ENCODE measurements around the gene RGS9. TPM values are rescaled to one million over a fixed set of nuclear protein-coding genes. Genes with fewer than 3 reads are reported as not detected.

The RGS9 gene
- total RNA-seq, 1 experiment from 2014 or later = 6.3 TPM

DNA sequence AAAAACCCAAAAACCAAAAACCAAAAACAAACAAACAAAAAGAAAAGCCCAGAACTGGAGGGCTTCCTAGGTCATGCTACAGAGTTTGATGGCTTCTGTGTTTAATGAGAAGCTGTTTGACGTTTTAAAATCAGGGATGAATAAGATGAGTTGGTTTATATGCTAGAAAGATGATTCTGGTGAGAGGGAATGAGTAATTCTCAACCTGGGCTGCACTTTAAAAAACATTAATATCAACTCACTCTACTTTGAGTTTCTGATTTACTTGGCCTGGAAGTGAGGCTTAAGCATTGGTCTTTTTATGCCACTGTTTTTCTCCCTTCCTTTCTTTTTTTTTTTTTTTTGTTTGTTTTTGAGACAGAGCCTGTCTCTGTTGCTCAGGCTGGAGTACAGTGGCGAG, 5.1 kb downstream of the RGS9 start:
- intact Hi-C loops (cut with micrococcal nuclease; ENCODE audit: unreplicated experiment) = no loop called here
- Histone ChIP-seq H3K4me1 (peaks cover 7% of the 10 kb centered on the region), H3K36me3 (ENCODE audit: control insufficient read depth, insufficient read depth, low read length) (no peaks in the 10 kb centered on the region), H3K9me3 (no peaks in the 10 kb centered on the region), H3K27me3 (replicated peaks; ENCODE audit: control insufficient read depth, insufficient read depth, low read length) (peaks cover 2% of the 10 kb centered on the region), H3K4me3 (ENCODE audit: low read depth, low read length) (no peak overlapping the region)
- TF ChIP-seq, protein P1, sequence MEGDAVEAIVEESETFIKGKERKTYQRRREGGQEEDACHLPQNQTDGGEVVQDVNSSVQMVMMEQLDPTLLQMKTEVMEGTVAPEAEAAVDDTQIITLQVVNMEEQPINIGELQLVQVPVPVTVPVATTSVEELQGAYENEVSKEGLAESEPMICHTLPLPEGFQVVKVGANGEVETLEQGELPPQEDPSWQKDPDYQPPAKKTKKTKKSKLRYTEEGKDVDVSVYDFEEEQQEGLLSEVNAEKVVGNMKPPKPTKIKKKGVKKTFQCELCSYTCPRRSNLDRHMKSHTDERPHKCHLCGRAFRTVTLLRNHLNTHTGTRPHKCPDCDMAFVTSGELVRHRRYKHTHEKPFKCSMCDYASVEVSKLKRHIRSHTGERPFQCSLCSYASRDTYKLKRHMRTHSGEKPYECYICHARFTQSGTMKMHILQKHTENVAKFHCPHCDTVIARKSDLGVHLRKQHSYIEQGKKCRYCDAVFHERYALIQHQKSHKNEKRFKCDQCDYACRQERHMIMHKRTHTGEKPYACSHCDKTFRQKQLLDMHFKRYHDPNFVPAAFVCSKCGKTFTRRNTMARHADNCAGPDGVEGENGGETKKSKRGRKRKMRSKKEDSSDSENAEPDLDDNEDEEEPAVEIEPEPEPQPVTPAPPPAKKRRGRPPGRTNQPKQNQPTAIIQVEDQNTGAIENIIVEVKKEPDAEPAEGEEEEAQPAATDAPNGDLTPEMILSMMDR (IDR thresholded peaks at IDR 0.05; ENCODE audit: insufficient read depth in 1 of 2, low read depth in 1 of 2, low read length in 1 of 2, severe bottlenecking in 1 of 2, unreplicated experiment in 1 of 2) = no peak
- Mint-ChIP-seq H3K4me3 (ENCODE audit: unreplicated experiment) (no peak overlapping the region), H3K36me3 (ENCODE audit: insufficient read depth, unreplicated experiment) (no peaks in the 10 kb centered on the region), H3K27me3 (ENCODE audit: insufficient read depth, unreplicated experiment) (peaks cover 28% of the 10 kb centered on the region), H3K4me1 (ENCODE audit: low read depth, unreplicated experiment) (peaks cover 6% of the 10 kb centered on the region), H3K27ac (ENCODE audit: unreplicated experiment) (no peak overlapping the region), H3K9me3 (ENCODE audit: unreplicated experiment) (no peaks in the 10 kb centered on the region)
- no peak for DNase-seq
- ChIA-PET CTCF (no interaction called here), POLR2A (no interaction called here)
- no TSS peak for BruUV-seq (replicated peaks)

DNA sequence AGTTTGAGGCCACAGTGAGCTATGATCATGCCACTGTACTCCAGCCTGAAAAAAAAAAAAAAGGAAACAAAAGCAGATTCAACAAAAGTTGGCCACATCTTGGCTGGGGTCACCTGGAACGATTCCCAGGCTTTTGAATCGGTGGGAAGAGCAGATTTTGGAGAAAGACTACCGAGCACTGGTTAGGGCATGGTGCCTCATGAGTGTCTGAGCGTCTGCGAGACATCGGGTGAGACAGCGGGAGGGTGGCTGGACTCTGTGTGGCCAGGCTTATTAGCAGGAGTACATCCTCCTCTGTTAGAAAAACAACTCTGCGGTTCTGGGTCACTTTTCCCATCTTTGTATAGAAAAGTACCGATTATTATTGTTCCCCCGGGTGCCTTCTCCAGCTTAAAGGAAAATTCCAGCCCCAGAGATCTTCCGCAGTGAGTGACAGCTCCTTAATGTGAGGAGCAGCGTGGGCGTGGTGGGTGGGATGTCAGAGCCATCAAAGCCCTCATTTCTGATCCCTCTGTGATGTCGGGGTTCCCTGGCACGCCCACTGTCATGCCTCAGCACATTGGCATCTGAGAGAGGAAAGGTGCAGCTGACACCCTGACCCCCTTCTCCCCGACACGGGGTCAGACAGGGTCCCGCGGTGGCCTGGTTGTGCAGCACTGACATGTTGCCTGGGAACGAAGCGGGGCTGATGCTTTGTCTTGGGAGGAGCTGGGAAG, 6.9 kb downstream of the RGS9 start:
- CTCF ChIA-PET = interaction anchor here (0.7 kb wide), 2 partner anchors 9 to 712 kb away, joined by 3 to 4 read pairs; no protein-coding TSS in a partner anchor
- H3K9me3 ChIP-seq = no peaks in the 10 kb centered on the region
- Mint-ChIP-seq H3K27me3 (ENCODE audit: insufficient read depth, unreplicated experiment) (peaks cover 25% of the 10 kb centered on the region), H3K36me3 (ENCODE audit: insufficient read depth, unreplicated experiment) (no peaks in the 10 kb centered on the region), H3K4me3 (ENCODE audit: unreplicated experiment) (no peak overlapping the region), H3K9me3 (ENCODE audit: unreplicated experiment) (no peaks in the 10 kb centered on the region), H3K27ac (ENCODE audit: unreplicated experiment) (no peak overlapping the region), H3K4me1 (ENCODE audit: low read depth, unreplicated experiment) (no peaks in the 10 kb centered on the region)
- TF ChIP-seq, protein P1 (IDR thresholded peaks at IDR 0.05; ENCODE audit: insufficient read depth in 1 of 2, low read depth in 1 of 2, low read length in 1 of 2, severe bottlenecking in 1 of 2, unreplicated experiment in 1 of 2) = no peak
- peaks cover 2% of the 10 kb centered on the region for H3K27me3 ChIP-seq (replicated peaks; ENCODE audit: control insufficient read depth, insufficient read depth, low read length)
- no peak for DNase-seq
- no peaks in the 10 kb centered on the region for H3K36me3 ChIP-seq (ENCODE audit: control insufficient read depth, insufficient read depth, low read length)
- BruUV-seq (replicated peaks) = no TSS peak
- H3K4me1 ChIP-seq = no peaks in the 10 kb centered on the region
- intact Hi-C loops (cut with micrococcal nuclease; ENCODE audit: unreplicated experiment) = no loop called here
- POLR2A ChIA-PET = interaction anchor here (0.7 kb wide), 1 partner anchor 52 kb away, joined by 5 read pairs; no protein-coding TSS in a partner anchor
- H3K4me3 ChIP-seq (ENCODE audit: low read depth, low read length) = no peak overlapping the region

DNA sequence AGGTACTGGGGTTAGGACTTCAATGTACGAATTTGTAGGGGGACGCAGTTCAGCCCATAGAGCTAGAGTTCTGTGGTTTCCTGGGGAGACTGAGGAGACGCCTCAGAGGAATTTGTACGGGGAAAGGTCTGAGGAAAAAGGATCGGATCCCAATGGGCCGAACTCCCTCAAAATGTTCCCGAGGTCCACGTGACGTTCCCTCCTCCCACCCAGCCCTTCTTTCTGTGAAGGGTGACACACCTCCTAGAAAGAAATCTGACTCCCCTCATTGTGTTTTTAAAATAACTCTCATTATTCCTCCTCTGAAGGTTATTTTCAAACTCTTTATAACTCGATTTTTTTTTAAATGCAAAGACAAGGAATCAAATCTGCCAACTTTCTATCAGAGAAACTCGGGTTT, 8.6 kb downstream of the RGS9 start:
- BruUV-seq (replicated peaks) = no TSS peak
- Mint-ChIP-seq H3K4me3 (ENCODE audit: unreplicated experiment) (no peak overlapping the region), H3K27ac (ENCODE audit: unreplicated experiment) (no peak overlapping the region), H3K27me3 (ENCODE audit: insufficient read depth, unreplicated experiment) (peaks cover 18% of the 10 kb centered on the region), H3K9me3 (ENCODE audit: unreplicated experiment) (no peaks in the 10 kb centered on the region), H3K4me1 (ENCODE audit: low read depth, unreplicated experiment) (no peaks in the 10 kb centered on the region), H3K36me3 (ENCODE audit: insufficient read depth, unreplicated experiment) (no peaks in the 10 kb centered on the region)
- peaks cover 2% of the 10 kb centered on the region for H3K27me3 ChIP-seq (replicated peaks; ENCODE audit: control insufficient read depth, insufficient read depth, low read length)
- H3K4me3 ChIP-seq (ENCODE audit: low read depth, low read length) = no peak overlapping the region
- TF ChIP-seq, protein P1 (IDR thresholded peaks at IDR 0.05; ENCODE audit: insufficient read depth in 1 of 2, low read depth in 1 of 2, low read length in 1 of 2, severe bottlenecking in 1 of 2, unreplicated experiment in 1 of 2) = no peak
- DNase-seq = no peak
- intact Hi-C loops (cut with micrococcal nuclease; ENCODE audit: unreplicated experiment) = no loop called here
- CTCF ChIA-PET = no interaction called here
- no peaks in the 10 kb centered on the region for H3K4me1 ChIP-seq
- no peaks in the 10 kb centered on the region for H3K36me3 ChIP-seq (ENCODE audit: control insufficient read depth, insufficient read depth, low read length)
- no peaks in the 10 kb centered on the region for H3K9me3 ChIP-seq
- POLR2A ChIA-PET = no interaction called here

All from Caco-2 (cell line).